Measurements from ENCODE around the gene RSPH1. TPM values are rescaled to one million over a fixed set of nuclear protein-coding genes. Genes with fewer than 3 reads are reported as not detected.

Gene RSPH1
- polyA plus RNA-seq, 2 of the 4 experiments (the other 2 are of a cell fraction) = 0.71 to 0.85 TPM

DNA sequence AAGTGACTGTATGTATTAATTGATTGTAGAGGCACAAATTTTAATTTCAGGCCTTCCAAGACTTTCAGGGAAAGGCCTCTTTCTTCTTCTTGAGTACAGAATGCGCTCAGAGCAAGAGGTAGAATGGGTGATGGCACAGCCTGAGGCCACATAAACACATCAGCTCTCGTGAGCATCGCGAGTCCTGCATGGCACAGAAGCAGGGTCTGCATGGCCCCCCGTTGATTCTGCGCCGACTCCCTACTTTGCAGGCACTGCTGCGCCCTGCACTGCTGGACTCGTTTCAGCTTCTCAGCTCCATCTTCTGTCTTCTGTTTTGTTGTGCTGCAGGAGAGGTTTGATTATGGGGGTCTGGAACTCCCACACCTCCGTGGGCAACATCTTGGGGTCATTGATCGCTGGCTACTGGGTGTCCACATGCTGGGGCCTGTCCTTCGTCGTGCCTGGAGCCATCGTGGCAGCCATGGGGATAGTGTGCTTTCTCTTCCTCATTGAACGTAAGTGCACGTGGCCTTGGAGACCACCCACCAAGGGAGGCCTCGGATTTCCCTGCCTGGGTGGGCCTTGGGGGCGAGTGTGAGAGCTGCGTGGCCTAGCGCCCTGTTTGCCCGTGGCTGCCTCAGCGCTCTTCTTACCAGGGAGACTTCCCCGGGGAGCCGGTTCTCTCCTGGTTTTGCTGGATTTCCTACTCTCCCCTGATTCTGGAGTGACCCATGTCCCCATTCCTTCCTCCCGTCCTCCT, 47.3 kb upstream of the RSPH1 start:
- Histone ChIP-seq H3K4me1 (no peaks in the 10 kb centered on the region), H3K9me3 (no peaks in the 10 kb centered on the region), H3K4me3 (no peak overlapping the region), H3K27ac (no peak overlapping the region), H3K4me2 (no peak overlapping the region)
- WGBS (ENCODE audit: missing lambda C conversion rate) = 91% methylated on average over 21 of the region's 25 CpGs
- TF ChIP-seq MAZ (IDR thresholded peaks at IDR 0.05; ENCODE audit: borderline replicate concordance, low read depth, low read length) = no peak
- TF ChIP-seq KDM1A (IDR thresholded peaks at IDR 0.05; ENCODE audit: low read depth) = no peak
- no peak for TF ChIP-seq CEBPB (IDR thresholded peaks at IDR 0.05)
- FAIRE-seq (no peak), ATAC-seq (no peak), DNase-seq (ENCODE audit: low read depth in 1 of 2, low spot score in 1 of 2) (no peak)
- POLR2A ChIA-PET = no interaction called here
- CTCF ChIA-PET = interaction anchor here (1.3 kb wide), 1 partner anchor 17 kb away, joined by 5 read pairs; no protein-coding TSS in a partner anchor

DNA sequence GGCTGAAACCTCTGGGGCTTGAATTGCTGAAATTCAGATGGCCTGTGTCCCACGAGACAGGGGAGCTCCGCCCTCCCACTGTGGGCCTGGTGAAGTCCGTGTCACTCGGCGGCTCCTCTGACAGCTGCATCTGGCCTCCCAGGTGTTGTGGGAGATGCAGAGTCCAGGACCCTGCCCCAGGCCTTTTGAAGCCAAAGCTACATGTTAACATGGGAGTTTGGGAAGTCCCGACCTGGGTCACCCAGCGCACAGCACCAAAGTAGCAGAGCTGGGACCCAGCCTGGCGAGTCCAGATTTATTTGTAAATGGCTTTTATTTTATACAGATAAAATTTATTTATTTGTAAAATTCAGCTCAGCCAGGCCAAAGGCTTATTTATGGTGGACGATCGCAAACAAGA, 46.6 kb upstream of the RSPH1 start:
- ATAC-seq = no peak
- no peak overlapping the region for H3K27ac ChIP-seq
- no peaks in the 10 kb centered on the region for H3K4me1 ChIP-seq
- H3K4me3 ChIP-seq = no peak overlapping the region
- WGBS (ENCODE audit: missing lambda C conversion rate) = 83% methylated on average over 8 of the region's 10 CpGs
- ChIA-PET POLR2A (no interaction called here), CTCF (interaction anchor here (1.3 to 1.7 kb wide), 2 partner anchors 10 to 16 kb away, joined by 4 to 5 read pairs; no protein-coding TSS in a partner anchor)
- H3K9me3 ChIP-seq = no peaks in the 10 kb centered on the region
- no peak for TF ChIP-seq PBX3 (IDR thresholded peaks at IDR 0.05)
- TF ChIP-seq CHD2 (IDR thresholded peaks at IDR 0.05; ENCODE audit: low read length, partially characterized antibody) = no peak
- no peak for TF ChIP-seq MAZ (IDR thresholded peaks at IDR 0.05; ENCODE audit: borderline replicate concordance, low read depth, low read length)
- TF ChIP-seq EHMT2 (IDR thresholded peaks at IDR 0.05; ENCODE audit: low read depth) = no peak
- no peak for TF ChIP-seq GATA3 (IDR thresholded peaks at IDR 0.05; ENCODE audit: borderline replicate concordance)
- no peak for TF ChIP-seq NPAS2 (CRISPR knock-in tag; IDR thresholded peaks at IDR 0.05; ENCODE audit: borderline replicate concordance)
- no peak for TF ChIP-seq CBX8 (IDR thresholded peaks at IDR 0.05)
- TF ChIP-seq HMGXB4 (CRISPR knock-in tag; IDR thresholded peaks at IDR 0.05; ENCODE audit: borderline replicate concordance) = no peak
- no peak for TF ChIP-seq HOXB5 (CRISPR knock-in tag; IDR thresholded peaks at IDR 0.05)
- no peak for TF ChIP-seq HOXB13 (CRISPR knock-in tag; IDR thresholded peaks at IDR 0.05; ENCODE audit: low read depth)
- TF ChIP-seq ZFP36 (IDR thresholded peaks at IDR 0.05; ENCODE audit: borderline replicate concordance, partially characterized antibody) = no peak
- no peak for TF ChIP-seq RCOR1 (IDR thresholded peaks at IDR 0.05; ENCODE audit: low read depth, low read length)
- TF ChIP-seq PHF8 (IDR thresholded peaks at IDR 0.05; ENCODE audit: borderline replicate concordance, low read depth) = no peak
- no peak for TF ChIP-seq HOXA7 (CRISPR knock-in tag; IDR thresholded peaks at IDR 0.05)
- H3K4me2 ChIP-seq = no peak overlapping the region
- DNase-seq (ENCODE audit: low read depth in 1 of 2, low spot score in 1 of 2) = no peak
- FAIRE-seq = no peak

- no peaks in the 10 kb centered on the region for H3K9me3 ChIP-seq
- H3K4me2 ChIP-seq = no peak overlapping the region
- DNase-seq (ENCODE audit: low read depth in 1 of 2, low spot score in 1 of 2) = no peak
- POLR2A ChIA-PET = no interaction called here
- H3K4me3 ChIP-seq = no peak overlapping the region
- 90% methylated on average over 8 of the region's 8 CpGs for WGBS (ENCODE audit: missing lambda C conversion rate)
- H3K4me1 ChIP-seq = no peaks in the 10 kb centered on the region
- H3K27ac ChIP-seq = no peak overlapping the region
- no peak for FAIRE-seq
- ATAC-seq = no peak
- TF ChIP-seq MAFK (IDR thresholded peaks at IDR 0.05; ENCODE audit: partially characterized antibody) = no peak
- CTCF ChIA-PET = interaction anchor here (1.3 to 1.7 kb wide), 2 partner anchors 9 to 16 kb away, joined by 4 to 5 read pairs; no protein-coding TSS in a partner anchor
Observed at GRCh38 chr21:42542196-42542595, 46.2 kb upstream of the RSPH1 start.

GRCh38 chr21:42541618-42542017, 45.6 kb upstream of the RSPH1 start:
- CTCF ChIA-PET = interaction anchor here (1.7 kb wide), 1 partner anchor 9 kb away, joined by 4 read pairs; no protein-coding TSS in a partner anchor
- H3K4me1 ChIP-seq = no peaks in the 10 kb centered on the region
- DNase-seq (ENCODE audit: low read depth in 1 of 2, low spot score in 1 of 2) = no peak
- H3K4me2 ChIP-seq = no peak overlapping the region
- no peaks in the 10 kb centered on the region for H3K9me3 ChIP-seq
- no peak overlapping the region for H3K27ac ChIP-seq
- no peak overlapping the region for H3K4me3 ChIP-seq
- POLR2A ChIA-PET = no interaction called here
- ATAC-seq = no peak
- FAIRE-seq = no peak
- no peak for TF ChIP-seq HDAC2 (IDR thresholded peaks at IDR 0.05)
- TF ChIP-seq GATA3 (IDR thresholded peaks at IDR 0.05; ENCODE audit: borderline replicate concordance) = no peak
- no peak for TF ChIP-seq ZNF302 (CRISPR knock-in tag; IDR thresholded peaks at IDR 0.05)
- TF ChIP-seq CHD2 (IDR thresholded peaks at IDR 0.05; ENCODE audit: low read length, partially characterized antibody) = no peak
- TF ChIP-seq RARB (CRISPR knock-in tag; IDR thresholded peaks at IDR 0.05) = no peak
- no peak for TF ChIP-seq EHMT2 (IDR thresholded peaks at IDR 0.05; ENCODE audit: low read depth)
- TF ChIP-seq POLR2A (IDR thresholded peaks at IDR 0.05; ENCODE audit: low read length) = no peak
- TF ChIP-seq JUN (IDR thresholded peaks at IDR 0.05) = no peak
- no peak for TF ChIP-seq RAD21 (conservative IDR thresholded peaks at IDR 0.05 in 1 of 2, IDR thresholded peaks at IDR 0.05 in 1 of 2)
- no peak for TF ChIP-seq USF2 (IDR thresholded peaks at IDR 0.05)
- no peak for TF ChIP-seq MAFK (IDR thresholded peaks at IDR 0.05; ENCODE audit: partially characterized antibody)
- TF ChIP-seq ZSCAN20 (CRISPR knock-in tag; IDR thresholded peaks at IDR 0.05) = no peak
- no peak for TF ChIP-seq FOXS1 (CRISPR knock-in tag; IDR thresholded peaks at IDR 0.05)
- TF ChIP-seq ZC3H11A (IDR thresholded peaks at IDR 0.05) = no peak
- no peak for TF ChIP-seq RFX5 (IDR thresholded peaks at IDR 0.05)
- no peak for TF ChIP-seq PHF8 (IDR thresholded peaks at IDR 0.05; ENCODE audit: borderline replicate concordance, low read depth)
